ENCODE data around the gene CLTRN.

DNA sequence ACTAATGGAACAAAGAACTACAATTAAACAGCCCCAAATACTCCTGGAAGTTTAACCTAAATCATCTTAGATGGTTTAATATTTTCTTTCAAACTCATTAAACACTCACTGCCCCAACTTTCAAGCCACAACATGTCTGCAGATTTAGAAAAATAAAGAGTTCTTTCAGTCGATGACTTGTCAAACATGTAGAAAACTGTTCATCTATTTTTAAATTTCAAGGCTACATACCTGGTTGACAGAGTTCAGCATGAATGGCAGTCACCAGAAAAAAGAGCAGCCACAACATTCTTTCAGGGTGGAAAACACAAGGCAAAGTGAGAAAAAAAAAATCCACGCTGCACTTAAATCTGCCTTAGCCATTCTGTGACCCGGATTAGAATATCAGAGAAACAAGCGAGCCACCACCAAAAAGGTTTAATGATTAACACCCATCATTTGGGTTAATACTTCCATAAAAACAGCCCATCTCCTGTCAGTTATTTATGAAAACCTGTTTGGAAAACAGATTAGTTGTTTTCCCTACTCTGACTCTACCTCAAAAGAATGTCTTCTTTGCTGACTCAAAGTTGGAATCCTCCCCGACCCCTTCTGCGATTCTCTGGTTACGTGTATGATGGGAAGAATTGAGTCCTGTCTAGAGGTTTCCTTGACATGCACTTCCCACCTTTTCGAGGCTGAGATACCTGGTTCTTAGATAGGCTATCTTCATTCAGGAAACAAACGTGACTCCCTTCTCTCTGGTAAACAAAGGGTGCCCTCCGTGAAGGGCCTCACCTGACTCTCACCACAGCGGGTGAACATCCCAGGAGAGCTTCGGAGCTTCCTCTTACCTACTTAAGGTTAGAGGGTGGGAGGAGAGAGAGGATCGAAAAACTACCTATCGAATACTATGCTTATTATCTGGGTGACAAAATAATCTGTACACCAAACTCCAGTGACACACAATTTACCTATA lies at the start of gene CLTRN:
- TF ChIP-seq EZH2 (IDR thresholded peaks at IDR 0.05; ENCODE audit: borderline replicate concordance, low read depth, low read length, severe bottlenecking): no peak
- TF ChIP-seq MAX (IDR thresholded peaks at IDR 0.05; ENCODE audit: insufficient read depth, insufficient read length): no peak
- no peak for TF ChIP-seq CTCF (IDR thresholded peaks at IDR 0.05; ENCODE audit: extremely low read depth in 1 of 2, insufficient read depth in 1 of 2, low read depth in 1 of 2, low read length in 2 of 2)
